NCI-H146 (cell line): ENCODE results near the gene LHPP.
A peak's percentile ranks its signal among the peaks of the same experiment; 100 is the strongest.
"Not testable (repeated sequence)": the region's sequence is repeated elsewhere in the genome, so short reads cannot be mapped to it uniquely, and the experiment has no call there.

Experiments
- DNase-seq: peaks from one replicate; lab custom pipeline; 2025; lab: John Stamatoyannopoulos, UW

LHPP gene

DNA sequence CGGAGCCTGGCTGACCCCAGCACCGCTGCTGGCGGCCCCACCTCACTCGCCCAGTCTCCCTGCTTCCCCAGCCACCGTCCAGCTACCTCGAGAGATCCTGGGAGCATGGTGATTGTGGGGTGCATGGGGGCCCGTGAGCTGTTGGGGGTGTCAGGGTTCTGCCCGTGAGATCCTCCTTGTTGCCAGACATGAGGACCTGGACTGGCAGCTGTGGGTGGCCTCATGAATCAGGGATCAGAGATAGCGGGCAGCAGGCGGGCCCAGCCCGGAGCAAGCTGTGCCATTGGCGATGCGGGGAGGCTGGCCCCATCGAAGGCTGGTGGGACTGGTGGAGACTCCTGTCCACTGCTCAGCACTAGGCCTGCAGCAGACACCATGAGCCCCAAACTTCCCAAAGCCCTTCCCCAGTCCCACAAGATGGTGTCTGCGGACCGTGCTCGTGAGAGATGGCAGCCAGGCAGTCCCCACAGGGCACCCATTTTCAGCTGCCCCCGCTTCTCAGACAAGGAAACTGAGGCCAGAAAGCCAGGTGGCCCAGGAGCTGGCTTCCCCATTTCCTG lies 75.6 kb downstream of the LHPP start:
- DNase-seq = no peak

DNA sequence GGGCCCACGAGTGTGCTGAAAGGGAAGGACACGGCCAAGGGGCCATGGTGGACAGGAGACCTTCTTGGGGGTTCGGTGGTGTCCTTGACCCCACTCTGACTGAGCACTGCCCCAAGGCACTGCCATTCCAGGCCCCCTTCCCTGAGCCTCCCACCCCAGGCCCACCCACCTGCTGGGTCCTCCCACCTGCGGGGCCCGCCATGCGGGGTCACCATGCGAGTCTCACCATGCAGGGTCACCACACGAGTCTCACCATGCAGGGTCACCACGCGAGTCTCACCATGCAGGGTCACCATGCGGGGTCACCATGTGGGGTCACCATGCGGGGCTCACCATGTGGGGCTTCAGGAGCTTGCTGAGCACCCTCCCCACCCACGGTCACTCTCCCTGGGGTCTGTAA lies 76.3 kb downstream of the LHPP start:
- DNase-seq = no peak

DNA sequence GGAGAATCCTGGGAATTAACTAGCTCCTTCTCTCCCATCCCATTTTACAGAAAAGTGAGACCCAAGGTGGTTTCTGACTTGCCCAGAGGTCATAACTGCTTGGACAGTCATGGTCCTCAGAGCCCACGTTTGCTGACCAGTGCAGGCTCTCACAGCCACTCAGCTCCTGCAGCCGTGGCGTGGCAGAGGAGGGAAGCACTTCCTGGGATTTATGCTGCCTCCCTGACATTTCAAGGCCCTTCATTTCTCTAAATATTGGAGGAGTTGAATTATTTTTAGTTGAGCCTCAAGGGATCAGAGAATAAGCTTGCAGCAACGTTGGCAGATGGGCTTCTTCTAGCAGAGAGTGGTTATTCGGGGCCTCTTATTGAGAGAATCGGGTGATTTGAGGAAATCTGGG lies 77.1 kb downstream of the LHPP start:
- no peak for DNase-seq

DNA sequence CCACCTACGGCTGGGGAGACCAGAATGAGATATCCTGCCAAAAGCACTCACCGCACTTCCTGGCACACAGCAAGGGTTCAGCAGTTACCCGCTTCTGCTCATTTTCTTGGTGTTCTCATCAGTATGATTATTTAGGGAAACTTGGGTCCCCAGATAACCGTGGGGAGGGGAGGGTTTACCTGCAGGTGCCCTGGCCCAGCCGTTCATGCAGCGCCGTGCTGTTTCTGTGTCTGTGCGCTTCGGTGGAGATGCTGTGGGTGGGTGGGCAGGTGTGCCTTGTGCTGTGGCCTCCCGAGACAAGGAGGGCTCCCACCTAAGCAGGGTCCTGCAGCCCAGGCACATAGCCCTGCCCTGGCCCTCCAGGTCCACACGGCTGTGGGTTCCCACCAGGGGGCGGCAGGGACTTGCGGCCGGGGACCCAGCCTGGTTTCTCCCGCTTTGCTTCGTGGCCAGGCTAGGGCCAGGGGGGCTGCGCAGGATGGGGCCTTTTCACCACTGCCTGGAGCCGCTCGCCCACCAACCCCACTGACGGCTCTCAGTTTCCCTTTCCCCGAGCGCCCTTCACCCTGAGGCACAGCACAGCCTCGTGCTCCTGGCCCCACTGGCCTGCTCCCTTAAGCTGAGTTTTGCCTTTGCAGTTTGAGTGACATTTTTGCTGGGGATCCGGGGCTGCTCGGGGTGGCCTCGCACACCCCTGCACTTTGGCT lies 78.5 kb downstream of the LHPP start:
- peak; percentile 26 for DNase-seq

DNA sequence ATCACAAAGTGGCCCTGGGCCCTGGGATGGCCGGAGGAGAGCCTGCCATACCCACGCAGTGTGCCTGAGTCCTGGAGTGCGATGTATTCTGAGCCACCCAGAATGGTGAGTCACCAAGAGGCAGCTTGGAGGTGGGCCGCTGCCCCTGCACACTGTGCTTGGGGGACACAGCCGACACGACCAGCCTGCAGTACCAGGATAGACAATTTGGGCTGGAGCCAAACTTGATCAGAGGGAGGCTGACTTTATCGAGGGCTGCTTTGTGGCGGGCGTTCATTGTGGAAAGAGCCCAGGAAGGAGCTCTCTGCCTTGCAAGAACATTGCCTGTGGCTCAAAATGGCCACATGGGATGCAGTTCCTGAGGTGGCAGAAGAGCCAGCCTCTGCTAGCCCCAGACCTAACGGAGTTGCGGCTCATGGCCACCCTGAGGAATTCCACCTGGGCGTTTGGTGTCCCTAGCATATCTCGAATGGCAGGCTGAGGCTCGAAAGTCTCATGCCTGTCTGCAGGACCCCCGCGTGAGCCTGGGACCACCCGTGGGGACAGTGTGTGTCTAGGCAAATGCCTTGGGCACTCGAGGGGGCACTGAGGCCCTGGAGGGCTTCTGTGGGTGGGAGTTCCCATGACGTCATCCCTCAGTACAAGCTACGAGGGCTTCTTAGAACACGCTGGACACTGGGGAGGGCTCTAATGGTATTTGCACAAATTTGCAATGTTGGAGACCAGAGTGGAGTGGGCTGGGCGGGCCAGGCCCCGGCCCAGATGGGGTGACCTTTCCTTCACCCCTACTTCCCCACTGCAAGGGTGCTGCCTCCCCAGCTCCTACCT lies 79.7 kb downstream of the LHPP start:
- no peak for DNase-seq

DNA sequence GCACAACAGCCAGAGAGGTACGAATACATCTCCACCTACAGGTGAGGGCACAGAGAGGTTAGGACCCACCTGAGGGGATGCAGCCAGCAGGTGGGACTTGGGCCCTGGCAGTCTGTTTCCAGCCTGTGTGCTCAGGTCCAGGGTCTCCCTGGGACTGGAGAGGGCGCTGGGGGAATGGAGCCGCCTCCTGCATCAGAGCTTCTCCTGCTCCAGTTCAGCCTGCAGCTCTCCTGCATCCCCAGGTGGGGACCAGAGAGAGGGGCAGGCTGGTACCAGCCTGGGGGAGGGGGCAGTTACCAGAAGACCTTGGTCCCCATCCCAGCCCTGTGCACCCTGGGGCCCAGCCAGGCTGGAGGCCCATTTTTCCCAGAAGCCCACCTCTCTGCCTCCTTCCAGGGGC lies 80.7 kb downstream of the LHPP start:
- DNase-seq = no peak

DNA sequence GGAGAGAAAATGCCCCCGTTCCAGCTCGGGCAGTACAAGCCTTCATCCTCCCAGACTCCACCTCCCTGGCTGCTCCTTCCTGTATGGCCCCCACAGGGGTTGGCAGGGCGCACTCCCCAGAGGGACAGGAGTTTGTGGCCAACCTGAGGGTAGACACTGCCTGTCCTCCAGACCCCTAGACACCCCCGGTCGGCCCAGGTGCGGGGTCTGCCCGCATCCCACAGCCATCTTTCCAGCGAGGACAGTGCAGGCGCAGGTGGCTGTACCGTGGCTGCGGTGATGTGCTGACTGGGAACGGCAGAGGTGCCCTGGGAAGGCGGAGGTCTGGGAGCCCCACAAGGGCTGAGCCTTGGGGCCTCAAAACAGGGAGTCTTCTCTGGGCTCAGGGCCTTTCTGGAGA lies 81.5 kb downstream of the LHPP start:
- DNase-seq = no peak

DNA sequence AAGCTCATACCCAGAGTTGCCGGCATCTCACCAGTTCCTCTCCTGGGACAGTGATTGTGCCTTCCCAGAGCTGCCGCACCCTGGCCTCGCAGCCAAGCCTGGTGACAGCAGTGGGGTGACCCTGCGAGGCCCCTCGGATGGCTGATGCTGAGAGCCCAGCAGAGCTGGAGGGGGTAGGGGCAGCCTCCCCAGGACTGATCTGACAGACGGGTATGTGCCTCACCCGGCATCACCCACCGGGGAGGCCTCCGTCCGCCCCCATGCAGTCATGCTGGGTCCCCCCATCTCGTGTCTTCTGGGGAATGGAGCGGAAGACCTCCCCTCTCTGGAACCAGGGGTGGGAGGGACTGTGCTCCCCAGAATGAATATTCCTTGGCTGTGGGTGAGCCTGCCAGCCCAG lies 82.3 kb downstream of the LHPP start:
- no peak for DNase-seq

DNA sequence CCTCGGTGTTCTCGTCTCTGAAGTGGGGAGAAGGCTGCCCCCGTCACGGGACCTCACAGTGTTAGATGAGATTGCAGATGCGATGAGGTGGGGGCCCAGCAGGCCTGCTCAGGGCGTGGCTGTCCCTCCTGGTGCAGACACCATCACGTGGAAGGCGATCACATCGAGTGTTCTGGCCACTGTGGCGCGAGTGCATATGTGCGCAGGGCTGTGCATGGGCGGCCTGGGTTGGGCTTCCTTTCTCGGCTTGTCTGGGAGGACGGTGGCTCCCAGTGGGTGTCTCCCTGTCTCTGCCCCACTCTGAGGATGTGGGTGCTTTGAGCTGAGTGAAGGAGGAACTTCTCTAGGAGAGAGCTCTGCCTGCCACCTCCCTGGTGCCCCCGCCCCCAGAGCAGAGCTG lies 83.1 kb downstream of the LHPP start:
- DNase-seq = no peak

DNA sequence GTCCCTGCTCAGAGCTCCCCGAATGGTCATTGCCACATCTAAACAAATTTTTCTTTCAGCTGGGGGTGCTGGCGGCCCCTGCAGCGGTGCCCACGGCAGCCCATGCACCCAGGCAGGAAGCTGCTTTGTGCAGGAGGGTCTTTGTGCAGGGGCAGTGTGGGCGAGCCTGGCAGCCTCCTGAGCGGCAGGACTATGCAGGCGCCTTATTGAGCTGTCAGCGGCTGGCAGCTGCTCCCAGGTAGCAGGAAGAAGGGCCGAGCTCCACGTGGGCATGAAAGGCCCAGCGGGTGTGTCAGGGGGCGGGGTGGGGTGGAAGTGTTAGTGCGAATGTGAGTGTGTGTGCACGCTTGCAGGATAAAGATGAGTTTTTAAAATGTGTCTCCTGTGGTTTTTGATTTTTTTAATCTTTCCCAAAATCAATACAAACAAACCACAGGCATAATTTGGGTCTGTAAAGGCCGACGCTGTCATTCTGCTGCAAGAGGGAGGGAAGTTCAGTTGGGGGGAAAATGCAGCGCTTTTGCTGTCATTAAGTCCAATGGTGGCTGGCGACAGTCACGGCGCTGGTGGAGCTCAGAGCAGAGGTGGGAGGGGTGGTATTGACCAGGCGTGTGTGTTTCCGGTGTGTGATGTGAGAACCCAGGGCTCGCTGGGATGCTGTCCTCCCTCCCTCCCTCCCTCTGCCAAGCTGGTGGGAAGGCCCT lies 83.9 kb downstream of the LHPP start:
- peak; percentile 67 for DNase-seq

DNA sequence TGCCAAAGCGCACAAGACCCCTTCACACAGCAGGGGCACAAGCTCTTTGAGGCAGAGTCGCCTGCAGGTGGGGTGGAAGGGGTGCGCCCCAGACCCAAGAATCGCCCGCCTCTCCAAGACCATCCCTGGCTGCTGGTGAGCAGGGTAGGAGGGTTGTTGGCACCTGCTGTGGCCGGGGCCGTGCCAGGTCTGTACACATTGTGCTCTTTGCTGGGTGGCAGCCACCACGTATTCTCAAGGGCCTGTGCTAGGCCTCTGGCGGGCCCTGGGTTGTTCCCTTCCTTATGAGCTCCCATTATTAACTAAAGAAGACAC lies 84.4 kb downstream of the LHPP start:
- DNase-seq = no peak

DNA sequence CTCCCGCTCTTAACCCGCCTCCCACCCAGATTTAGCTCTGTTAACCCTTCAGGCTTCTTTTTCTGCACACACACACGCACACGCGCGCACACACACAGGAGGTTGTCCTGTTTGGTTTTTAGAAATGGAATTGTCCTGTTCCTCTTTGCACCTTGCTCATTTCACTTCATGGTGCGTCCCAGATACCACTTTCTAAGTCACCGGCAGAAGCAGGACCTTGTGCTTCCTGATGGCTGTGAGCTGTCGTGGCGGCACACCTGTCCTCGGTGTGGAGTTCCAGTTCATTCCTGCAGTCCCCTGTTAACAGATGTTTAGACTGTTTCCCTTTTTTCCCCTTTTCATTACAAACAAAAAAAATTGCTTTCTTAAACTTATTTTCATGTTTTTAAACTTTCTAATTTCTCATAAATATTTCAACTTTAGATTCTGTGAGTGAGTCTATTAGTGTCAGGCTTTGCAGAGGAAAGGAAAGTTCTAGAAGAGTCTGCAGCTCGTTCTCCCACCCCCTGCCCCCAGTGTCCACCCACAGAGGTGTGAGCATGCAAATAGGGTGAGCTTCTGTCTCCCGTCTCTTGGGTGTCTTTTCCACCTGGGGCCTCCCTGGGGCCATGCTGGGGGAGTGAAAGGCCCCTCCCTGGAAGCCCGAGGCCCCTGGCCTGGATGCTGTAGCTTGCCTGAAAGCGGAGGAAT lies 85.5 kb downstream of the LHPP start:
- no peak for DNase-seq

DNA sequence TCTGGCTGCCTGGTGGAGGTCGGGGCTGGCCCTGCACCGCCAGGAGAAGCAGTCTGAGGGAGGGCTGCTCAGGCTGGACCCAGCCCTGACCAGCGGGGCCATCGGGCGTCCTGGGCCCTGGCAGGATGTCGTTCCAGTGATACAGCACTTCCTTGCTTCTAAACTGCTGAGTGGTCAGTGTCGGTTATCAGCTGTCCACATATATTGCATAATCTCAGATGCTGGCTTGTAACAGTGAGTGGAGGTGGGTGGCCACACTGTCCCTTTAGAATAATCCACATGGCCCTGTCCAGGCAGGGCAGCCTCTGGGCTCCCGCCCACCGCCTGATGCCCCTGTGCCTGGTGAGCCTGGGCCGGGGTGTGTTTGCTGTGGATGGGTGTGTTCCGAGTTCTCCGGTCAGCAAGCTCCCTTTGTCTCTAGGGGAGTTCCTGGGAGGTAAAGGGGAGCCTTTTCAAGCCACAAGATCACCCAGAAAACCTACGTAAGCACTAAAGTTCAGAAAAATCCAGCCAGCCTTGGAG lies 86.1 kb downstream of the LHPP start:
- no peak for DNase-seq

DNA sequence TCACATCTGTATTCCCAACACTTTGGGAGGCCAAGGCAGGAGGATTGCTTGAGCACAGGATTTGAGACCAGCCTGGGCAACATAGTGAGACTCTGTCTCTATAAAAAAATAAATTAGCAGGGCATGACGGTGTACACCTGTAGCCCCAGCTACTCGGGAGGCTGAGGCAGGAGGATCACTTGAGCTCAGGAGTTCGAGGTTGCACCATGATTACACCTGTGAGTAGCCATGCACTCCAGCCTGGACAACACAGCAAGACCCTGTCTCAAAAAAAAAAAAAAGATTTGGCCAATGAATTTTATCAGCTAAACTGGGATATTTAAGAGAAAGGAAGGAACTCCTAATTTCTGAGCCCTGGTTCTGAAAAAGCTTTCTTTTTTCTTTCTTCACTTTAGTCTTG lies 87.5 kb downstream of the LHPP start:
- not testable (repeated sequence) for DNase-seq

DNA sequence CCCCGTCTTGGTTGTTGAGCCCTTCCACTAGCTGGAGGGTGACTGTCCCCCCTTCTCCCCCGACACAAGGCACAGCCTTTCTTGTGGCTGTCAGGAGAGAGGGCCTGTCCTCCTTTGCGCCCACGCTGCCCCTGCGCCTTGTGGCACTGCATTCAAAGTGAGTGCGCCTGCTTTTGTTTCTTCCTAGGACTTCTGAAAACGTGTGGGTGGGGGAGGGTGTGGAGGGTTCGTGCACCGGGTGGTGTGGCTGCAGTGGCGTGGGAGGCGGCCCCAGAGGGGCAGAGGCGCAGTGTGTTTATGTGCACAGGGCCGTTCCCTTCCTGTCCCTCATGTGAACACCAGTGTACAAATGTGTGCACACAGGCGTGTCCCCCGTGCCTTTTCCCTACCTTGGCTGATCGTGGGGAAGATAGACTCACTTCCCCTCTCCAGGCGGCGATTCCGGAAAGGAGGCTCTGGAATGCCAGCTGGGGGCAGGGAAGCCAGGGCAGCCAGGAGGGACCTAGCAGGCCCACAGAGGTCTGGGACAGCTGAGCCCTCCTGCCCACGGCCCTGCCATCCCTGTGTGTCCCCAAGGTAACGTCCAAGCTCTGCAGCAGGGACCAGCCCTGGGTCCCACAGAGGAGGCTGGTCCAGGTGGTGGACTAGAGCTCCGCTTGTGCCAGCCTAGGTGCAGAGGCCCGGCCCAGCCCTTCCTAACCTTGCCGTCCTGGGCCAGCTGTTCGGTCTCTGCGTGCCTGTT lies 88.8 kb downstream of the LHPP start:
- DNase-seq = no peak

DNA sequence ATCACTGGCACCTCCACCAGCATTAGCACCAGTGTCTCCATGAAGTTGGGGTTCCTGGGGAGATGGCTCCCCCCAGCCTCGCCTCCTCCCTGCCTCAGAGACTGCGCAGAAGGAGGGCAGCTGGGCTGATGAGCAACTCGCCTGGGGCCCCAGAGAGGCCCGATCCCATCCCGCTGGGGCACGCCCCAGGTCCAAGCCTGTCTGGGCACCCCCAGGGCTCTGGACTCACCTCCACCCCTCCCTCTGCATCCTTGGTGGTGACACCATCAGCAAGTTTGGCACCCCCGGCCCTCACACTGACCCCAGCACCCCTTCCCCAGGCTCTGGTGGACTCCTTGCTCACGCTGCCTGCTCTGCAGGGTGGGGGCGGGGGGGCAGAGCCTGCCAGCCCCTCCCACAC lies 89.5 kb downstream of the LHPP start:
- no peak for DNase-seq

DNA sequence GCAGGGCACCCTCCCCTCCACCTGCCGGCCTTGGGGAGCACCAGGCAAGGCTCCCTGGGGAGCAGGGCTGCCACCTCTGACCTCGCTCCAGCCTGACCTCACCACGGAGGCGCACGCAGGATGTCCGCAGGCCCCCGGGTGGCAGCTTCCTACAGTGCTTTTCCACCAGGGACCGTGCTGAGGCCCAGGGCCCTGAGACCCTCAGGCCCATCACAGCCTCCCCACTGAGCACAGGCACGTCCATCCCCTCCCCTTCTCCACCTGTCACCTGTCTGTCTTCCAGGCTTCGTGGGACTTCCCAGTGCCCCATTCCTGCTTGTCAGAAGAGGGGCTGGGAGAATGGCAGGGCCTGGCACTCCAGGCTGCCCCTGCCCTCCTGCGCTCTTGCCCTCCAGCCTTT lies 90.1 kb downstream of the LHPP start:
- DNase-seq = no peak

DNA sequence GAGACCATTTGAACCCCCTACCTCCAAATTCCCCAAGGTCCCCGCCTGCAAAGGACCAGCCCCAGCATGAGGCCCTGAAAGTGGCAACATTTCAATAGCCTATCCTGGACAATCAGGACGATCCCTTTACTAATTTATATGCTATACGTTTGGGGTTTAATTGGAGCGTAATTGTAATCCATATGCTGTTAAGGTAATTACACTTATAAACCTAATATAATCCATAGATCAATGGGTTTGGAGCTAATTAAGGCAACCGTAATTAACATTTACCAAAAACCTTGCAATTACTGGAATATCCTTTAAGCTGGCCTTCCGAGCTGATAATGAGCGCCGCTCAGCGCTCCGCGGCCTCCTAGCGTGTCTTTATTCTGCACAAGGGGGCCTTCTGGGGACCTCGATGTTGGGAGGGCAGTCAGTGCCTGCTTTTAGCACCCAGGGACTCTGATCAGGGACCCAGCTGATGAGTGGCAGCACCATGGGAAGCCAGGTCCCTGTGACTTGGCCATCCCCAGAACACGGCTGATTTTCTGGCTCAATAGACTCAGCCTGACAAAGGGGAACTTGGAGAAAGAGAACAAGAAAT lies 91.2 kb downstream of the LHPP start:
- DNase-seq = no peak

DNA sequence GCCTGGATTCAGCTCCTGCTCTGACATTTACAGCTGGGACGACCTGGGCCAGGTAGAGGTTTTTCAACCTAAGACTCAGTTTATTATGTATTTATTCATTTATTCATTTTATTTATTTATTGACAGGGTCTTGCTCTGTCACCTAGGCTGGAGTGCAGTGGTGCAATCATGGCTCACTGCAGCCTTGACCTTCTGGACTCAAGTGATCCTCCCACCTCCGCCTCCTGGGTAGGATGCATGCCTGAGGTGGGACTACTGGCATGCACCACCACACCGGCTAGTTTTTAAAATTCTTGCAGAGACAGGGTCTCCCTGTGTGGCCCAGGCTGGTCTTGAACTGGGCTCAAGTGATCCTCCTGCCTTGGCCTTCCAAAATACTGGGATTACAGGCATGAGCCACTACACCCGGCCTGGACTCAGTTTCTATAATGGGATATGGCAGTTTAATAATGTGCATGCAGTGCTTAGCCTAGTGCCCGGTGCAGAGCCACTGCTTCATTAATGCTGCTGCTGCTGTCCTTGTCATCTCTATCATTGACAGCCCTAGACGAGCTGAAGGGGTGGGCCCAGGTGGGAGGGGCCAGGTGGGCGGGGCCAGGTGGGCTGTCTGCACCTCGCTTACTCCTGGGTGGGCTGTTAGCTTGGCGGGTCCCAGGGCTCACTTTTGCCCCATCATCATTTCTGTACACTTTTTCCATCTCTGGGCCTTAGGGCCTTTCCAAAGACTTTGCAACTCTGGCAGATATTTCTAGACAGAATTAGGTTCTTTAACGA lies 92.6 kb downstream of the LHPP start:
- DNase-seq = no peak

DNA sequence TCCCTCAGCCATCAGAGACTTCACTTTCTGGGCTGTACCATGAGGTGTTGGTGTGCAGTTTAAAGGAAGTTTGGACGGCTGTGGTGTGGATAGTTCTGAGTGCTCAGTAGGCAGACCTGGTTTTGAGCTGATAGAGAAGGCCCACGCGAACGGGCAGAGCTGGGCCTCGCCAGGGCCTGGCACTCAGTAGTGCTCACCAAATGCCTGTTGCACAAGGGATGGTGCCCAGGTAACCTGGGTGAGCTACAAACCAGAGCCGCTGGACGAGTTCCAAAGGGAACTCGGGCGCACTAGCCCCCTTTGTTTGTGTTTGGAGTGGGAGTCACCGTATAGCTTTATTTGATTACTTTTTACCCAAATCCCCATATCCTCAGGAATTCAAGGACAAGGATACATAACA lies 95.5 kb downstream of the LHPP start:
- DNase-seq = no peak
